Skin epidermis (tissue), 12 donors: ENCODE data around the gene AGMAT.

ENCODE experiments used
- H3K27ac ChIP-seq, 21 experiments: fragments of 200-600 bp; sonication (generic) in 11 of 21; one replicate each; pipeline ENCODE4 v1.5.0; 2020; ENCODE audit warnings: mild to moderate bottlenecking in 3 of 21, inconsistent platforms in 2 of 21, moderate library complexity in 2 of 21
- H3K4me3 ChIP-seq, 7 experiments: fragments of 200-600 bp; sonication (generic) in 2 of 7; one replicate each; pipeline ENCODE4 v1.5.0; 2020; ENCODE audit warnings: inconsistent platforms in 2 of 7, mild to moderate bottlenecking in 2 of 7, moderate library complexity in 1 of 7

The AGMAT gene

GRCh38 chr1:15584489-15585363 is at the start of gene AGMAT:
TSS of gene AGMAT (minus strand) at chr1:15585051. CDS start at chr1:15584967, 84 bp downstream.
- Histone ChIP-seq H3K27ac (peak within 1 kb of the TSS in 16 of 21 experiments; percentile 3 to 77 (median 54)), H3K4me3 (peak within 1 kb of the TSS; percentile 6 to 45 (median 40))

- Histone ChIP-seq H3K4me3 (no peak overlapping the region), H3K27ac (no peak overlapping the region)
Observed at GRCh38 chr1:15633756-15634420, 49.0 kb upstream of the AGMAT start.

GRCh38 chr1:15628003-15628402 is 43.2 kb upstream of the AGMAT start:
- no peak overlapping the region for H3K4me3 ChIP-seq
- peak overlapping the region in 2 of 21 experiments; percentile 0 to 14 for H3K27ac ChIP-seq

- peak overlapping the region in 3 of 21 experiments; percentile 0 to 37 (median 14) for H3K27ac ChIP-seq
- no peak overlapping the region for H3K4me3 ChIP-seq
Observed at GRCh38 chr1:15627343-15627988, 42.6 kb upstream of the AGMAT start.

GRCh38 chr1:15626269-15626950 is 41.6 kb upstream of the AGMAT start:
- Histone ChIP-seq H3K4me3 (no peak overlapping the region), H3K27ac (peak overlapping the region in 1 of 21 experiments; percentile 45)

GRCh38 chr1:15625056-15625917 is 40.4 kb upstream of the AGMAT start:
- H3K27ac ChIP-seq: peak overlapping the region in 1 of 21 experiments; percentile 26
- no peak overlapping the region for H3K4me3 ChIP-seq

GRCh38 chr1:15624133-15624714 is 39.4 kb upstream of the AGMAT start:
- Histone ChIP-seq H3K27ac (no peak overlapping the region), H3K4me3 (no peak overlapping the region)

GRCh38 chr1:15623435-15623834 is 38.6 kb upstream of the AGMAT start:
- Histone ChIP-seq H3K4me3 (no peak overlapping the region), H3K27ac (no peak overlapping the region)

- Histone ChIP-seq H3K27ac (peak overlapping the region in 1 of 21 experiments; percentile 9), H3K4me3 (no peak overlapping the region)
Observed at GRCh38 chr1:15622712-15623373, 38.0 kb upstream of the AGMAT start.

GRCh38 chr1:15621975-15622374 is 37.1 kb upstream of the AGMAT start:
- Histone ChIP-seq H3K27ac (peak overlapping the region in 1 of 21 experiments; percentile 9), H3K4me3 (no peak overlapping the region)

- peak overlapping the region in 1 of 21 experiments; percentile 6 for H3K27ac ChIP-seq
- H3K4me3 ChIP-seq: no peak overlapping the region
Observed at GRCh38 chr1:15620902-15621682, 36.2 kb upstream of the AGMAT start.

- no peak overlapping the region for H3K4me3 ChIP-seq
- H3K27ac ChIP-seq: peak overlapping the region in 17 of 21 experiments; percentile 5 to 98 (median 96)
Observed at GRCh38 chr1:15620155-15620545, 35.3 kb upstream of the AGMAT start.

GRCh38 chr1:15618655-15619525 is 34.0 kb upstream of the AGMAT start:
- Histone ChIP-seq H3K27ac (peak overlapping the region; percentile 90 to 100 (median 97)), H3K4me3 (peak overlapping the region; percentile 58 to 95 (median 82))

GRCh38 chr1:15618077-15618654 is 33.3 kb upstream of the AGMAT start:
- peak overlapping the region; percentile 90 to 100 (median 97) for H3K27ac ChIP-seq
- H3K4me3 ChIP-seq: peak overlapping the region; percentile 58 to 95 (median 82)

GRCh38 chr1:15617173-15618076 is 32.6 kb upstream of the AGMAT start, which contains the start of gene DDI2:
TSS of gene DDI2 (plus strand) at chr1:15617458. CDS start at chr1:15617671, 213 bp downstream.
- peak within 1 kb of the TSS; percentile 90 to 100 (median 97) for H3K27ac ChIP-seq
- H3K4me3 ChIP-seq: peak within 1 kb of the TSS; percentile 58 to 95 (median 82)
